Activated gamma-delta T cell (primary cell): ENCODE results near the gene MSGN1.

Experiments used
- DNase-seq: peaks from one replicate; lab custom pipeline; 2025; lab: John Stamatoyannopoulos, UW

MSGN1 gene

DNA sequence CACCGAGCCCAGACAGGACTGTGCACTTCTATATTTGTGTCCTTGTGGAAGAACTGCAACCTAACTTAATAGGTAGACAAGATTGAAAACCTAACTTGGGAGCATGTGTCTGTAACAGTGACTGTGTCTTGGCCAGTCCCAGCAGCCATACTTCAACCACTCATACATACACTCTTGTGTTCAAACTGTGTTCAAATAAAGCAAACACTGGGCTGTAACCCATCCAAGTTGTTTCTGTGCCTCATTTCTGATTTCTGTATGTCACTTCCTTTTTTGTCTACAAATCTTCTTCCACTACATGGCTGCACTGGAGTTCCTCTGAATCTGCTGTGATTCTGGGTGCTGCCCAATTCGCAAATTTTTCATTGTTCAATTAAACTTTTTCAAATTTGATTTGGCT lies 31.0 kb downstream of the MSGN1 start:
- no peak for DNase-seq

DNA sequence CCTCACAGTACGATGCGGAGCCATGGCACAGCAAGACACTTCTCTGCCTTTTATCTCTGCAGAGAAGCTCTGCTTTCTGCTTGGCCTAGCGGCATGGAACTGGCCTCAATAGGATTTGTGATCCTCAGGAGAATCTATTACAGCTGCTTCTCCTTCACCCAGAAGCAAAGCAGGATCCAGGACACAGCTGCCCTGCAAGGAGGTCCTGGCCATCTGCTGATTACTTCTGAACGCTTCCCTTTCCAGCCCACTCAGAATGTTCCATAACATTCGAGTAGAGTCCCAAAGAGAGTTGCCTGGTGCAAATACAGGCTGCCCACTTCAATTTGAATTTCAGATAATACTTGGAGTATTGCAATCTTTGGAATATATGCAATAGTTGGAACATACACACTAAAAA lies 33.0 kb downstream of the MSGN1 start:
- no peak for DNase-seq

DNA sequence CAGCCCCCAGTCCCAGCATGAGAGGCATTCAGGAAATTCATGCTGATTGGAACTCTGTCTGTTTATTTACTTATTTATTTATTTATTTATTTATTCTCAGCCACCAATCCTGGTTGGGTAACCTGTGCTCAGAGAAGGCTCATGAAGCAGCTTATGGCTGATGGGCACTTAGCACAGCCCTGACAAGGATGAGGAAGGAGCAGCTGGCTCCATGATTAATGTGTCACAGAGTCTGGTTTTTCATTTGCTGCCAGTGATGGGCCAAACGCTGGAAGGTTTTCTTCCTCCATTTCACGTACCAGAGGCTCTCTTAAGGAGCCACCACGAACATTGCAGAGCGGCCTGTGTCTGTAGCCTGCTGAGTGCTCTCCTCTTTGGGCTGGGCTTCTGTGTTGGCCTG lies 33.9 kb downstream of the MSGN1 start:
- no peak for DNase-seq

- no peak for DNase-seq
These were observed 35.7 kb downstream of the MSGN1 start for GRCh38 chr2:17851731-17852585.

GRCh38 chr2:17853799-17854198 lies 37.5 kb downstream of the MSGN1 start:
- no peak for DNase-seq

GRCh38 chr2:17857021-17857420 lies 40.8 kb downstream of the MSGN1 start:
- DNase-seq = no peak

DNA sequence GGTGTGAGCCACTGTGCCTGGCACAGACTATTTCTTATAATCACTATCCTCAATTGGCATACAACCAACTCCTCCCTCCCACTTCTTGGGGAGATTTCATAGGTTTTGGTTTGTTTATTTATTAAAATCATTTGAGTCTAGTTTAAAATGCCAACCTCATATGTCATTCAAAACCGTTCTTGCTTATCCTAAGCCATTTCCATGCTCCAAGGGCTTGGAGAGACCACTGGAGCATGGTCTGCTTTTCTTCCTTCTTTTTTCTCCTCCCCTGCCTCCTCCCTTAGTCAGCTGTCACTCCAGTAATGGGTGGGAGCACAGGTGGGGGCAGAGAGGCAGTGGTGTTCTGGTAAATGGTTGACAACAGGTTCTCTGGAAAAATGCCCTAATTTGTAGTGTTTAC lies 41.8 kb downstream of the MSGN1 start:
- no peak for DNase-seq

GRCh38 chr2:17863539-17863938 lies 47.3 kb downstream of the MSGN1 start:
- no peak for DNase-seq

- no peak for DNase-seq
These were observed 48.4 kb downstream of the MSGN1 start for GRCh38 chr2:17864676-17865075.

- no peak for DNase-seq
These were observed 50.9 kb downstream of the MSGN1 start for GRCh38 chr2:17867133-17867532.
